ENCODE data around the gene C19orf44.
A peak's percentile ranks its signal among the peaks of the same experiment; 100 is the strongest.
"Not testable (repeated sequence)": the region's sequence is repeated elsewhere in the genome, so short reads cannot be mapped to it uniquely, and the experiment has no call there.

Gene C19orf44

DNA sequence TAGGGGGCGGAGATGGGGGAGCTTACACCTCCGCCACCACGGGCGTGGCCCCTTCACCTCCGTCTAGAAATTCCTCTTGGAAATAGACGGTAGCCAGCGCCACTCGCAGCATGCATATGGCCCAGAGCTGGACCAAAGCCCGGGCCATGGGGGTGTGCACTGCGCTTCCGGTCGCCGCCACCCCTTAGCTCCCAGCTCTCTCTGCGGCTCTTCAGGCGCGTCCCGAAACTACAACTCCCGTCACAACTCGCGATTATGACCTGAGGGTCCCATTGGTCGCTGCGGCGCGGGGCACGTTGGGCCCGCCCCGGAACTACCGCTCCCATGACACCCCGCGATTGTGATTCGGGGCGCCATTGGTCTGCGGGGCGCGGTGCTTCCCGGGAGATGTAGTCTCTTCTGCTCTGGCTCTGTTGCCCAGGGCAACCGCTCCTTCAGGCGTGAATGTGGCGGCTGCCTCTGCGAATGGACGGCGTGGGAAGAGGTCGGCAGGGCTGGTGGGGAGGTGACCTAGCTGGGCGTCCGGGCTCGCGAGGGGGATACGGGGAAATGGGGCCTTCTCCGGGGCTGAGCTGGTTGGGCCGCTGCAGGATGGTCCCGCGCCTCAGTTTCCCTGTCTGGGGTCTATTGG, at the start of gene C19orf44, which contains the start of gene CALR3:
C19orf44 (plus strand) TSS at position 413 of the 631 bp plus-strand sequence. CDS start 4,399 bp downstream, outside the sequence.
CALR3 (minus strand) TSS at position 186 of the 631 bp plus-strand sequence; CDS start at position 148, 38 bp downstream.
- DNase-seq (ENCODE audit: low read depth in 3 of 3): peak; percentile 84 to 95 (median 94)

GRCh38 chr19:16446724-16447368, 49.3 kb upstream of the C19orf44 start:
- no peak for DNase-seq (ENCODE audit: low read depth in 3 of 3)

DNA sequence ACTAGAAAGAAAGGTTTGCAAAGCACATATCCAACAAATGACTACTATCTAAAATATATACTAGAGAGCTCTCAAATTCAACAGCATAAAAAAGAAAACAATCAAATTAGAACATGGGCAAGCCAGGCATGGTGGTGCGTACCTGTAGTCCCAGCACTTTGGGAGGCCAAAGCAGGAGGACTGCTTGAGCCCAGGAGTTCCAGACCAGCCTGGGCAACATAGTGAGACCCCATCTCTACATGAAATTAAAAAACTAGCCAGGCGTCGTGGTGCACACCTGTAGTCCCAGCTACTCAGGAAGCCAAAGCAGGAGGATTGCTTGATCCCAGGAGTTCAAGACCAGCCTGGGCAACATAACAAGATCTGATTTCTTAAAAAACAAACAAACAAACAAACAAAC, 47.3 kb upstream of the C19orf44 start:
- not testable (repeated sequence) for DNase-seq (ENCODE audit: low read depth in 3 of 3)

- no peak for DNase-seq (ENCODE audit: low read depth in 3 of 3)
Measured at GRCh38 chr19:16449330-16449961, 46.7 kb upstream of the C19orf44 start.

GRCh38 chr19:16452325-16452724, 43.9 kb upstream of the C19orf44 start:
- no peak for DNase-seq (ENCODE audit: low read depth in 3 of 3)

- DNase-seq (ENCODE audit: low read depth in 3 of 3): no peak
Measured at GRCh38 chr19:16454351-16454918, 41.8 kb upstream of the C19orf44 start.

DNA sequence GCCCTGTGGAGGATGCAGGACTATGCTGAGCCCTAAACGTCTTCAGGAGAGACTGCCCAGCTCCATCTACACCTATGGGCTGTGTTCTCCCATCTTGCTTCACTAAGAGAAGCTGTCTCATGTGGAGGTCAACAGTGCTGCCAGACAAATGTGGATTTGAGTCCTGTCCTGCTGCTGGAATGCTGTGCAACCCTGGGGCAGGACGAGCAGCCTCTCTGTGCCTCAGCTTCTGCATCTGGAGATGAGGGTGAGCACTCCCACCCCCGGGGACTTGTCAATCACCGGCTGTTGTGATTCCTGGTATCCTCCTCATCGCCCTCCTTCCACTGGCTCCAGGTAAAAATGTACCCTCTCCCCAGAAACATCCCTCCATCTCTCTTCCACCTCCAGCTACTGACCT, 40.7 kb upstream of the C19orf44 start:
- no peak for DNase-seq (ENCODE audit: low read depth in 3 of 3)

- DNase-seq (ENCODE audit: low read depth in 3 of 3): no peak
Measured at GRCh38 chr19:16456652-16457194, 39.5 kb upstream of the C19orf44 start.

GRCh38 chr19:16457195-16457953, 38.8 kb upstream of the C19orf44 start:
- no peak for DNase-seq (ENCODE audit: low read depth in 3 of 3)

GRCh38 chr19:16457954-16458331, 38.3 kb upstream of the C19orf44 start:
- no peak for DNase-seq (ENCODE audit: low read depth in 3 of 3)

- DNase-seq (ENCODE audit: low read depth in 3 of 3): no peak
Measured at GRCh38 chr19:16458391-16459341, 37.5 kb upstream of the C19orf44 start.

- no peak for DNase-seq (ENCODE audit: low read depth in 3 of 3)
Measured at GRCh38 chr19:16459680-16460079, 36.5 kb upstream of the C19orf44 start.

DNA sequence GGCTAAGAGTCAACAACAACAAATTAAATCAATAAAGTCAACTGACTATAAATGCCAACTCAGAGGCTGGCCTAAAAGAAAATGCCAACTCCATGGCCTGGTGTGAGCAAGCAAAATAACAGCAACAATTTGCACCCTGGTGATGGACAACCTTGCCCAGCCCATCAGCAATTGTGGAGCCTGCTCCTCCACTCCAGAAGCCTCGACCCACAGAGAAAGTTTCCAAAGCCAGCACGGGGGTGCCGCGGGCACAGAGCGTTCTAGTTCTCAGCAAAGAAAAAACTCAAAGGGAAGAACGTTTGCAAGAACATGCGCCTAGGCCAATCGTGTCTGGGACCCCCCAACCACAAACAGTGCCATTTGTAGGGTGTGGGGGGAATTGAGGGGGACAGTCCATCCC, 35.7 kb upstream of the C19orf44 start:
- DNase-seq (ENCODE audit: low read depth in 3 of 3): no peak

GRCh38 chr19:16461630-16462051, 34.6 kb upstream of the C19orf44 start:
- no peak for DNase-seq (ENCODE audit: low read depth in 3 of 3)

DNA sequence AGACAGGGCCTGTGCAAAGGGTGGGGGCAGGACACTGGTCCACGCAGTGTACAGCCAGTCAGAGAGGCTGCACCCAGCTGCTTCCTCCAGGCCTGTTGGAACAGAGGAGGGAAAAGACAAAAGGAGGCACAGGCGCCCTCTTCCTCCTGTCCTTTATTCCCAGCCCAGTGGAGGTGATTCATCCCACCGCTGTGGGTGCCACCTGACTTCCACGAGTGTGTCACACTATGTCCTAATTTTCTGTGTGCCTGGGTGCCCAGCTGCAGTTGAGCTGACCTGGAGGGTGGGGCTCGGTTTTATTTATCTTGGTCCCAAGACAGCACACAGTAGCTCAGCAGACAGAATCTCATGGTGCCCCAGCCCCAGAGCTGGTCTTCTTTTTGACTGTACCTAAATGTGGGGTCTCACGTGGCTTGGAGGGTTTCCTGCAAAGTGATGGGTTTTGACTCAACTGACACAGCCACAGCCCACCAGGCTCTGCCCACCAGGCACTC, 33.4 kb upstream of the C19orf44 start:
- DNase-seq (ENCODE audit: low read depth in 3 of 3): no peak

DNA sequence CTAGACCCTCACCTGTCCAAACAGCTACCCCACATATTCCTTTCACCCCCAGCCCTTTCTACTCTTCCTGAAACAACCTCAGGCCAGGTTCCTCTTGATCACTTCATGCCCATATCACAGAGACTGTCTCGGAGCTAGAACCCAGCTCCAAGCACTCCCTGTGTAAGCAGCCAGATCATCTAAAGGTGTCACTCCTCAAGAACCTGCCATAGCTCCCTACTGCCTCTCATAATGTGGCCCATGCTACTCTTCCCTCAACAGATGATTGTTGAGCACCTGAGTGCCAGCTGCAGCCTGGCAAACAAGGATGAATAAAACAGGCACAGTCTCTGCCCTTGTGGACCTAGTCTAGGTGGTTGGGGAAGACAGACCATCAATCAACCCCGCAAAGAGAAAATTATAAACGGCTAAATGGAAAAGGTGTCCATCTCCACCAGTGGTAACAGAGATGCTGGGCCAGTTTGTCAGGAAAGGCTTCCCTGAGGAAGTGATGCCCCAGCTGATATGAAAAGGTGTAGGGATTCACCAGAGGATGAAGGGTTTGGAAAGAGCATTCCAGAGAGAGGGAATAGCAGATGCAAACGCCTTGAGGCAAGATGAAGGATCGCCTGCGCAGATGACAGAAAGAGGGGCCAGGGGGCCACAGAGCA, 32.7 kb upstream of the C19orf44 start:
- DNase-seq (ENCODE audit: low read depth in 3 of 3): no peak

DNA sequence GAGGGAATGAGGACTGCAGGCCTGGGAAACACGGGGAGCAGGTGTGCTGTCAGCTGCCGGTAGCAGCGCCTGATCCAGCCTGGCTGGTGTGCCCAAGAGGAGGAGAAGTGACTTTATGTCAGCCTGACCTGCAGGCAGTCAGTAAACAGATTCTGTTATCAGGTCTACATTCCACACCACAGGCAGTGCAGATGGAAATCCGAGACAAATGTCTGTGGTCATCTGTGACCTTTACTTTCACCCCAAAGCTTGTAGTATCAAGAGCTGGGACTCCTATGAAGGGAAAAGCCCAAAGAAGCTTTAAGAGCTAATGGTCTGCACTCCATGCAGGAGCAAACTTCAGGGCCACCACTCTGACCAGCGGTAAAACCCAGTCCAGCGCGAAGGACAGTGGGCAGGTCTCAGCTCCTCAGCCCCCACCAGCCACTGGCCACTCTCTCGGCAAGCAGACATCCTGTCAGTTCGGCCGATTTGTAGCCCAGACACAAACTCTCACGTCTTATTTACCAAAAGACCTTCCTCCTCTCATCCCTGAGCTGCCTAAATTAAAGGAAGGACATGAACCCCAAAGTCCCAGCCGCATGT, 32.1 kb upstream of the C19orf44 start:
- DNase-seq (ENCODE audit: low read depth in 3 of 3): no peak

GRCh38 chr19:16465239-16465638, 31.0 kb upstream of the C19orf44 start:
- no peak for DNase-seq (ENCODE audit: low read depth in 3 of 3)

GRCh38 chr19:16466802-16467427, 29.3 kb upstream of the C19orf44 start:
- DNase-seq (ENCODE audit: low read depth in 3 of 3): not testable (repeated sequence)
